Smooth muscle cell (in vitro differentiated cells): Measurements from ENCODE around the gene INTS14. TPM values are rescaled to one million over a fixed set of nuclear protein-coding genes. Genes with fewer than 3 reads are reported as not detected.
"Not testable (repeated sequence)": the region's sequence is repeated elsewhere in the genome, so short reads cannot be mapped to it uniquely, and the experiment has no call there.

ENCODE experiments used
- DNase-seq: peaks from one replicate; lab custom pipeline; 2025; ENCODE audit not compliant: unreplicated experiment; lab: John Stamatoyannopoulos, UW
- H2AFZ ChIP-seq: fragments of 200-600 bp; sonication (generic); 2 replicates; pipeline ENCODE4 v1.6.0; 2016; ENCODE audit warnings: antibody characterized with exemption, low read depth, mild to moderate bottlenecking
- H3F3A ChIP-seq: fragments of 200-600 bp; sonication (generic); 2 replicates; pipeline ENCODE4 v1.6.0; 2017; ENCODE audit warnings: antibody characterized with exemption, low read depth
- H3K27ac ChIP-seq: fragments of 200-600 bp; sonication (generic); 2 replicates; pipeline ENCODE4 v1.5.1; 2016; ENCODE audit warnings: low read depth, mild to moderate bottlenecking
- H3K27me3 ChIP-seq: fragments of 200-600 bp; sonication (generic); 2 replicates; pipeline ENCODE4 v1.6.1; 2016; ENCODE audit warnings: low read depth, mild to moderate bottlenecking
- H3K36me3 ChIP-seq: fragments of 200-600 bp; sonication (generic); 2 replicates; pipeline ENCODE4 v1.5.1; 2016; ENCODE audit warnings: low read depth
- H3K4me1 ChIP-seq: fragments of 200-600 bp; sonication (generic); 2 replicates; pipeline ENCODE4 v1.5.1; 2016; ENCODE audit warnings: low read depth
- H3K4me2 ChIP-seq: fragments of 200-600 bp; sonication (generic); 2 replicates; pipeline ENCODE4 v1.6.0; 2016; ENCODE audit warnings: mild to moderate bottlenecking
- H3K4me3 ChIP-seq: fragments of 200-600 bp; sonication (generic); 2 replicates; pipeline ENCODE4 v1.5.1; 2016; ENCODE audit warnings: mild to moderate bottlenecking
- H3K79me2 ChIP-seq: fragments of 200-600 bp; sonication (generic); 2 replicates; pipeline ENCODE4 v1.6.0; 2016; ENCODE audit warnings: low read depth, mild to moderate bottlenecking
- H3K9ac ChIP-seq: fragments of 200-600 bp; sonication (generic); 2 replicates; pipeline ENCODE4 v1.6.0; 2016; ENCODE audit warnings: low read depth
- H3K9me3 ChIP-seq: fragments of 200-600 bp; sonication (generic); replicated peaks from 2 replicates; pipeline ENCODE4 v1.5.1; 2016; ENCODE audit warnings: low read depth
- H4K20me1 ChIP-seq: fragments of 200-600 bp; sonication (generic); 2 replicates; pipeline ENCODE4 v1.6.0; 2016; ENCODE audit warnings: low read depth
- CTCF ChIP-seq: fragments of 200-600 bp; sonication (generic); IDR thresholded peaks from 2 replicates; pipeline ENCODE4 v1.5.1; 2017; ENCODE audit warnings: borderline replicate concordance, mild to moderate bottlenecking, antibody characterized with exemption; ENCODE audit not compliant: insufficient read depth, poor library complexity, severe bottlenecking
- WGBS: methylation state at CpG from one replicate; pipeline ENCODE4 v1.1.7; 2016; ENCODE audit warnings: low lambda C conversion rate; 5-methylcytosine and 5-hydroxymethylcytosine counted together
- polyA plus RNA-seq: library from polyadenylated mRNA; unstranded; fragments of >200 nt; fragmentation: Nextera tagmentation; extraction: Ambion mirVana; gene quantifications from 2 replicates; pipeline ENCODE4 v1.2.1, GENCODE V29; 2016
- total RNA-seq: library from RNA; depleted of rRNA; stranded (reverse); fragments of >200 nt; gene quantifications from 2 replicates; pipeline ENCODE4 v1.2.3, GENCODE V29; 2014

The INTS14 gene
- total and polyA plus RNA-seq, 2 experiments from 2014 or later, result 18.3 to 22.5 TPM

- H3K9me3 ChIP-seq, result no peaks in the 10 kb centered on the region
- peaks cover 28% of the 10 kb centered on the region for H3K79me2 ChIP-seq
- peaks cover 56% of the 10 kb centered on the region for H4K20me1 ChIP-seq
These were observed 59.7 kb downstream of the INTS14 start for GRCh38 chr15:65551183-65551582.

GRCh38 chr15:65550681-65551098 lies 60.2 kb downstream of the INTS14 start:
- no peak for TF ChIP-seq CTCF
- no peak overlapping the region for H2AFZ ChIP-seq
- H3K4me1 ChIP-seq, result no peaks in the 10 kb centered on the region
- no peaks in the 10 kb centered on the region for H3K36me3 ChIP-seq
- H3K27ac ChIP-seq, result no peak overlapping the region
- H3K4me2 ChIP-seq, result no peak overlapping the region
- no peaks in the 10 kb centered on the region for H3K9me3 ChIP-seq
- no peak overlapping the region for H3K4me3 ChIP-seq
- no peak overlapping the region for H3K9ac ChIP-seq
- H4K20me1 ChIP-seq, result peaks cover 60% of the 10 kb centered on the region
- H3K27me3 ChIP-seq, result no peaks in the 10 kb centered on the region
- DNase-seq, result no peak
- H3F3A ChIP-seq, result no peaks in the 10 kb centered on the region
- peaks cover 32% of the 10 kb centered on the region for H3K79me2 ChIP-seq
- WGBS, result 68% methylated on average over 3 of the region's 3 CpGs

More at GRCh38 chr15:65551183-65551582, 59.7 kb downstream of the INTS14 start:
- Histone ChIP-seq H3K4me3 (no peak overlapping the region), H3K36me3 (no peaks in the 10 kb centered on the region), H2AFZ (no peak overlapping the region), H3K27me3 (no peaks in the 10 kb centered on the region), H3K9ac (no peak overlapping the region), H3K27ac (no peak overlapping the region), H3K4me2 (no peak overlapping the region), H3F3A (no peaks in the 10 kb centered on the region), H3K4me1 (no peaks in the 10 kb centered on the region)
- 91% methylated on average over 2 of the region's 2 CpGs for WGBS
- DNase-seq, result no peak
- no peak for TF ChIP-seq CTCF

- H3K27ac ChIP-seq, H3K9me3 ChIP-seq, H3K4me3 ChIP-seq, H3F3A ChIP-seq, DNase-seq, H2AFZ ChIP-seq, H3K9ac ChIP-seq, H3K27me3 ChIP-seq, H3K4me2 ChIP-seq, H3K36me3 ChIP-seq, H3K4me1 ChIP-seq: not testable (repeated sequence)
- Histone ChIP-seq H3K79me2 (peaks cover 44% of the 10 kb centered on the region), H4K20me1 (peaks cover 66% of the 10 kb centered on the region)
- 98% methylated on average over 9 of the region's 9 CpGs for WGBS
These were observed 61.6 kb downstream of the INTS14 start for GRCh38 chr15:65549288-65549687.

GRCh38 chr15:65547841-65548240 lies 63.1 kb downstream of the INTS14 start:
- Histone ChIP-seq H3K4me2 (no peak overlapping the region), H3K36me3 (no peaks in the 10 kb centered on the region), H3K9me3 (no peaks in the 10 kb centered on the region), H3K27me3 (no peaks in the 10 kb centered on the region), H3K4me1 (no peaks in the 10 kb centered on the region), H3K9ac (no peak overlapping the region), H3K4me3 (no peak overlapping the region), H2AFZ (no peak overlapping the region), H3F3A (no peaks in the 10 kb centered on the region), H3K27ac (no peak overlapping the region), H3K79me2 (peaks cover 58% of the 10 kb centered on the region), H4K20me1 (peaks cover 80% of the 10 kb centered on the region)
- DNase-seq, result no peak
- no peak for TF ChIP-seq CTCF
